Measurements from ENCODE around the gene CRELD1. TPM values are rescaled to one million over a fixed set of nuclear protein-coding genes. Genes with fewer than 3 reads are reported as not detected.

Gene CRELD1
- total RNA-seq, 1 donor from 2014 or later, result 44.3 TPM

Other genes with a start within 250 kb of the CRELD1 start
- 0.34 and 0.59 TPM in 2 replicates for gene CPNE9, start 230.0 kb upstream of the CRELD1 start, total RNA-seq (ENCODE audit: low replicate concordance)
- gene BRPF1, start 202.1 kb upstream of the CRELD1 start, total RNA-seq (ENCODE audit: low replicate concordance), result 22.6 and 28.0 TPM in 2 replicates
- gene OGG1, start 183.9 kb upstream of the CRELD1 start, total RNA-seq (ENCODE audit: low replicate concordance), result 22.8 and 40.4 TPM in 2 replicates
- gene CAMK1, start 163.9 kb upstream of the CRELD1 start, total RNA-seq (ENCODE audit: low replicate concordance), result 2.7 and 9.1 TPM in 2 replicates
- gene TADA3, start 141.4 kb upstream of the CRELD1 start, total RNA-seq (ENCODE audit: low replicate concordance), result 48.4 and 54.3 TPM in 2 replicates
- gene ARPC4, start 140.8 kb upstream of the CRELD1 start, total RNA-seq (ENCODE audit: low replicate concordance), result 131 and 151 TPM in 2 replicates
- gene TTLL3, start 123.6 kb upstream of the CRELD1 start, total RNA-seq (ENCODE audit: low replicate concordance), result 25.8 and 42.2 TPM in 2 replicates
- 50.9 and 55.0 TPM in 2 replicates for gene RPUSD3, start 89.8 kb upstream of the CRELD1 start, total RNA-seq (ENCODE audit: low replicate concordance)
- 0.60 and 1.6 TPM in 2 replicates for gene CIDEC, start 53.6 kb upstream of the CRELD1 start, total RNA-seq (ENCODE audit: low replicate concordance)
- gene JAGN1, start 43.2 kb upstream of the CRELD1 start, total RNA-seq (ENCODE audit: low replicate concordance), result 35.4 and 40.4 TPM in 2 replicates
- 13.6 and 24.3 TPM in 2 replicates for gene IL17RE, start 31.0 kb upstream of the CRELD1 start, total RNA-seq (ENCODE audit: low replicate concordance)
- gene IL17RC, start 16.7 kb upstream of the CRELD1 start, total RNA-seq (ENCODE audit: low replicate concordance), result 22.6 and 30.0 TPM in 2 replicates
- 8.2 and 11.3 TPM in 2 replicates for gene PRRT3, start 18.6 kb downstream of the CRELD1 start, total RNA-seq (ENCODE audit: low replicate concordance)
- gene EMC3, start 53.0 kb downstream of the CRELD1 start, total RNA-seq (ENCODE audit: low replicate concordance), result 51.8 and 71.9 TPM in 2 replicates
- 17.7 and 38.0 TPM in 2 replicates for gene FANCD2, start 92.6 kb downstream of the CRELD1 start, total RNA-seq (ENCODE audit: low replicate concordance)
- not detected in 2 replicates for gene FANCD2OS, start 174.4 kb downstream of the CRELD1 start, total RNA-seq (ENCODE audit: low replicate concordance)
- gene BRK1, start 181.8 kb downstream of the CRELD1 start, total RNA-seq (ENCODE audit: low replicate concordance), result 132 and 147 TPM in 2 replicates
- 58.6 and 73.4 TPM in 2 replicates for gene VHL, start 207.9 kb downstream of the CRELD1 start, total RNA-seq (ENCODE audit: low replicate concordance)
- gene IRAK2, start 231.1 kb downstream of the CRELD1 start, total RNA-seq (ENCODE audit: low replicate concordance), result 1.4 and 2.5 TPM in 2 replicates

Data from type B pancreatic cell (in vitro differentiated cells).